GM12891 (cell line): Measurements from ENCODE around the gene PPM1H.
A peak's percentile ranks its signal among the peaks of the same experiment; 100 is the strongest.

Source experiments
- PAX5 ChIP-seq: IDR thresholded peaks from 2 replicates; pipeline ENCODE4 v1.6.1; 2011; ENCODE audit warnings: low read length, moderate library complexity, mild to moderate bottlenecking; ENCODE audit not compliant: insufficient read depth, severe bottlenecking
- POLR2A ChIP-seq: IDR thresholded peaks from 2 replicates; pipeline ENCODE4 v1.6.1; 2011; ENCODE audit warnings: low read depth, low read length, control low read depth
- POLR2AphosphoS5 ChIP-seq: IDR thresholded peaks from 2 replicates; pipeline ENCODE4 v1.6.1; 2011; ENCODE audit warnings: low read depth, low read length, control low read depth
- SPI1 ChIP-seq: IDR thresholded peaks from 2 replicates; pipeline ENCODE4 v1.6.1; 2011; ENCODE audit warnings: low read depth, low read length, control low read depth
- TAF1 ChIP-seq: IDR thresholded peaks from 2 replicates; pipeline ENCODE4 v1.6.1; 2011; ENCODE audit warnings: low read depth, low read length, control low read depth

DNA sequence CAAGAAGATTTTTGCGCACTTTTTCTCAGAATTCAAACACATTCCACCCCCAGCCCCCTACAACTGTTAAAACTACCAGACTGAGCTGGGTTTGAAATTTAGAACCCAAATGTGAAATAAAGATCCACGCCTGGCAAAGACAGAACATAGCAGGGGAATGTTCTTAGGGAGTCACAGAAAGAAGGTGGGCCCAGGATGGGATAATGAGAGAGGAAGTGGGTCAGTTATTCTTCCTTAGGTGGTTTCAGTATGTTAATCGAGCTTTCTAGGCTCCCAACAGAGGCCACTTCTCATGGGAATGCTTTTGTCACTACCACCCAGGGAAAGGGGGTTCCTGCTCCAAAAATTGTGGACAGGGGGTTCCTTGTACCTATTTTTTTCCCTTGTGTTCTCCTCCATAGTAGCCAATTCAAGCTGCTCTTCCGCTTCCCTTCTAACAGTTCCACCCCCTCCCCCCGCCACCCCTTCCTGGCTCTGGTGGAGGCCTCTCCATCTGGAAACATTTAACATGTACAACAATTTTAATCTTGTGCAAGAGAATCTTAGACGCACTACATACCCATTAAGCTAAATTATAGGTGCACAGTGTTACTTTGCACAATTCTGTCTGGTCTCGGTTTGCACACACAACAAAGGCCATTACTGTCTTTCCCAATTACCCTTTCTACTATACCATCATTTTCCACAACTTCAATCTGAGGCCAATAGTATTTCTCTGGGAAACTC lies 250.2 kb downstream of the PPM1H start:
- TF ChIP-seq POLR2A (no peak), SPI1 (peak; percentile 24; the same call in 1 of the 2 replicates), PAX5 (no peak), POLR2AphosphoS5 (no peak), TAF1 (no peak)
